ENCODE results near the gene LRP1. TPM values are rescaled to one million over a fixed set of nuclear protein-coding genes. Genes with fewer than 3 reads are reported as not detected.

LRP1 gene
- total RNA-seq, 4 donors from 2014 or later, result 128 to 312 (median 207) TPM

DNA sequence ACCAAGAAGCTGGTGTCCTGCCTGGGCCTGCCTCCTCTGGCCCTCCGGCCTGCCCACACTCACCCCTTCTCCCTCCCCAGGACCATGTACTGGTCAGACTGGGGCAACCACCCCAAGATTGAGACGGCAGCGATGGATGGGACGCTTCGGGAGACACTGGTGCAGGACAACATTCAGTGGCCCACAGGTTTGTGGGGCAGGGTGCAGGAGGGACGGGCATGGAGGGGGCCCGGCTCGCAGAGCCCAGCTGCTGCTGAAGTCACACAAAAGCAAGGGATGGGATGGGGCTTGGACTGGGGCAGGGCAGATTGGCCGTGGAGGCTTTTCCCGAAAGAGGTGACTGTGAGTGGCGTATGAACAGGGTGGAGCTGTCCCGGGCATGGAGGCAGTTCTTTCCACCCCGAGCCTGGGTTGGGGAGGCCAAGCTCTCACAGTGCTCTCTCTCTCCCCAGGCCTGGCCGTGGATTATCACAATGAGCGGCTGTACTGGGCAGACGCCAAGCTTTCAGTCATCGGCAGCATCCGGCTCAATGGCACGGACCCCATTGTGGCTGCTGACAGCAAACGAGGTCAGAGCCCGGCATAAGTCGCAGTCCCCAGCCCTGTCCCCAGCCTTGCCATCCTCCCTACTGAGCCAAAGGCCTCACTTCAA is 80.5 kb downstream of the LRP1 start:
- DNase-seq, result no peak
- Histone ChIP-seq H3K36me3 (peaks cover 0 to 88% (median 0%) of the 10 kb centered on the region in 3 donors), H3K4me1 (peaks cover 0 to 3% (median 0%) of the 10 kb centered on the region in 4 donors), H3K27ac (no peak overlapping the region), H3K4me3 (no peak overlapping the region), H3K9me3 (no peaks in the 10 kb centered on the region), H3K27me3 (no peaks in the 10 kb centered on the region)
- TF ChIP-seq, protein P1, sequence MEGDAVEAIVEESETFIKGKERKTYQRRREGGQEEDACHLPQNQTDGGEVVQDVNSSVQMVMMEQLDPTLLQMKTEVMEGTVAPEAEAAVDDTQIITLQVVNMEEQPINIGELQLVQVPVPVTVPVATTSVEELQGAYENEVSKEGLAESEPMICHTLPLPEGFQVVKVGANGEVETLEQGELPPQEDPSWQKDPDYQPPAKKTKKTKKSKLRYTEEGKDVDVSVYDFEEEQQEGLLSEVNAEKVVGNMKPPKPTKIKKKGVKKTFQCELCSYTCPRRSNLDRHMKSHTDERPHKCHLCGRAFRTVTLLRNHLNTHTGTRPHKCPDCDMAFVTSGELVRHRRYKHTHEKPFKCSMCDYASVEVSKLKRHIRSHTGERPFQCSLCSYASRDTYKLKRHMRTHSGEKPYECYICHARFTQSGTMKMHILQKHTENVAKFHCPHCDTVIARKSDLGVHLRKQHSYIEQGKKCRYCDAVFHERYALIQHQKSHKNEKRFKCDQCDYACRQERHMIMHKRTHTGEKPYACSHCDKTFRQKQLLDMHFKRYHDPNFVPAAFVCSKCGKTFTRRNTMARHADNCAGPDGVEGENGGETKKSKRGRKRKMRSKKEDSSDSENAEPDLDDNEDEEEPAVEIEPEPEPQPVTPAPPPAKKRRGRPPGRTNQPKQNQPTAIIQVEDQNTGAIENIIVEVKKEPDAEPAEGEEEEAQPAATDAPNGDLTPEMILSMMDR (IDR thresholded peaks at IDR 0.05), result no peak
- no peak for TF ChIP-seq POLR2A (IDR thresholded peaks at IDR 0.05)

DNA sequence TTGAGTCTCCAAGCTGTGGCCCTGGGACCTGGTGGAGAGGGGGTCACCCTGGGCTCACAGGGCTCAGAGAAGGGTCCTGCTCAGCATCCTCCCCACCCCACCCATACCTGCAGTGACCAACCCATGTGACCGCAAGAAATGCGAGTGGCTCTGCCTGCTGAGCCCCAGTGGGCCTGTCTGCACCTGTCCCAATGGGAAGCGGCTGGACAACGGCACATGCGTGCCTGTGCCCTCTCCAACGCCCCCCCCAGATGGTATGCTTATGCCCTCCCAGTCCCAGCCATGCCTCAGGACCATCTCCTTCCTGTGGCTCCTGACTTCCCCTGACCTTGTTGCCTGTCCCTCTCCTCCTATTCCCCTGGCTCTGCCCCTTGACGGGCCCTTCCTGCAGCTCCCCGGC is 81.6 kb downstream of the LRP1 start:
- H3K36me3 ChIP-seq, result peaks cover 0 to 77% (median 0%) of the 10 kb centered on the region in 3 donors
- no peak overlapping the region for H3K27ac ChIP-seq
- TF ChIP-seq POLR2A (IDR thresholded peaks at IDR 0.05), result no peak
- H3K27me3 ChIP-seq, result peaks cover 0 to 8% of the 10 kb centered on the region in 2 donors
- H3K4me1 ChIP-seq, result peaks cover 0 to 14% (median 4%) of the 10 kb centered on the region in 4 donors
- no peaks in the 10 kb centered on the region for H3K9me3 ChIP-seq
- H3K4me3 ChIP-seq, result no peak overlapping the region
- DNase-seq, result no peak

DNA sequence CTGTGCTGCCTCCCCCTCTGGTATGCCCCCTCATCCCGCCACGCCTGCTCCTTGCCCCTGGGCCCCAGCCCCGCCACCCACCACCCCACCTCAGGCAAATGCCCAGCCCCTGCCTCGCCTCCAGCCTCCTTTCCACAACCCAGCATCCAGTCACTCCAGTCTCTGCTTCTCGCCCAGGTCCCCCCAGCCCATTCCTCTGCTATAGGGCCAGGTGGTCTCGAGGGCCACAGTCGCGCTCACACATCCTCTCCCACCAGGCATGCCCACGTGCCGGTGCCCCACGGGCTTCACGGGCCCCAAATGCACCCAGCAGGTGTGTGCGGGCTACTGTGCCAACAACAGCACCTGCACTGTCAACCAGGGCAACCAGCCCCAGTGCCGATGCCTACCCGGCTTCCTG is 82.2 kb downstream of the LRP1 start:
- Histone ChIP-seq H3K9me3 (no peaks in the 10 kb centered on the region), H3K4me1 (peaks cover 0 to 18% (median 5%) of the 10 kb centered on the region in 4 donors), H3K27me3 (peaks cover 0 to 13% of the 10 kb centered on the region in 2 donors), H3K36me3 (peaks cover 0 to 71% (median 0%) of the 10 kb centered on the region in 3 donors), H3K4me3 (no peak overlapping the region), H3K27ac (no peak overlapping the region)
- DNase-seq, result no peak
- TF ChIP-seq, protein P1 (IDR thresholded peaks at IDR 0.05), result no peak
- no peak for TF ChIP-seq POLR2A (IDR thresholded peaks at IDR 0.05)

GRCh38 chr12:57210926-57211692 is 82.8 kb downstream of the LRP1 start:
- Histone ChIP-seq H3K9me3 (no peaks in the 10 kb centered on the region), H3K4me3 (no peak overlapping the region), H3K4me1 (peaks cover 0 to 25% (median 11%) of the 10 kb centered on the region in 4 donors), H3K27ac (no peak overlapping the region), H3K36me3 (peaks cover 0 to 65% (median 0%) of the 10 kb centered on the region in 3 donors), H3K27me3 (peaks cover 0 to 20% of the 10 kb centered on the region in 2 donors)
- DNase-seq, result no peak
- TF ChIP-seq, protein P1 (IDR thresholded peaks at IDR 0.05), result no peak
- no peak for TF ChIP-seq POLR2A (IDR thresholded peaks at IDR 0.05)

DNA sequence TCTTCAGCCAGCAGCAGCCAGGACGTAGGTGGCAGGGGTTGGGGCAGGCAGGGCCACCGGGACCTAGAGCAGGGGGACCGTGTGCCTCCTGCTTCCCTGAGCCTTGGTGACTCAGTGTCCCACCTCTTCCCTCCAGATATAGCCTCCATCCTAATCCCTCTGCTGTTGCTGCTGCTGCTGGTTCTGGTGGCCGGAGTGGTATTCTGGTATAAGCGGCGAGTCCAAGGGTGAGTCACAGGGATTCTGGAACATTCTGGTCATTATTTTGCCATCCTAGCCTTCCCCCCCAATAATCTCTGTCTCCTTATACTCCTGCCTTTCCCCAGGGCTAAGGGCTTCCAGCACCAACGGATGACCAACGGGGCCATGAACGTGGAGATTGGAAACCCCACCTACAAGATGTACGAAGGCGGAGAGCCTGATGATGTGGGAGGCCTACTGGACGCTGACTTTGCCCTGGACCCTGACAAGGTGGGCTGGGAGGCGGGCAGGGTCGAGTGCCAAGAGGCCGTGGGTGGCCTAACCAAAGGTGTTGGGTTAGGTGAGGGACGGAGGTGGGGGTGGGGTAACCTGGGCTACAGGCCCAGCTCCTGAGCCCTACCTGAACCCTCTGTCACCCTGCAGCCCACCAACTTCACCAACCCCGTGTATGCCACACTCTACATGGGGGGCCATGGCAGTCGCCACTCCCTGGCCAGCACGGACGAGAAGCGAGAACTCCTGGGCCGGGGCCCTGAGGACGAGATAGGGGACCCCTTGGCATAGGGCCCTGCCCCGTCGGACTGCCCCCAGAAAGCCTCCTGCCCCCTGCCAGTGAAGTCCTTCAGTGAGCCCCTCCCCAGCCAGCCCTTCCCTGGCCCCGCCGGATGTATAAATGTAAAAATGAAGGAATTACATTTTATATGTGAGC is 83.8 kb downstream of the LRP1 start:
- DNase-seq, result no peak
- Histone ChIP-seq H3K4me3 (no peak overlapping the region), H3K27me3 (peaks cover 0 to 27% of the 10 kb centered on the region in 2 donors), H3K27ac (no peak overlapping the region), H3K9me3 (no peaks in the 10 kb centered on the region), H3K4me1 (peaks cover 0 to 33% (median 16%) of the 10 kb centered on the region in 4 donors), H3K36me3 (peaks cover 0 to 57% (median 0%) of the 10 kb centered on the region in 3 donors)
- TF ChIP-seq, protein P1 (IDR thresholded peaks at IDR 0.05), result no peak
- no peak for TF ChIP-seq POLR2A (IDR thresholded peaks at IDR 0.05)

Data from Peyer's patch (tissue), 4 donors.